Peyer's patch (tissue), 4 donors: Measurements from ENCODE around the gene HAGH.

ENCODE experiments used
- POLR2A ChIP-seq, 2 donors: fragments of 450-650 bp; IDR thresholded peaks; one replicate each; pipeline ENCODE4 v1.5.1; 2017; ENCODE audit warnings: antibody characterized with exemption in 2 of 2, mild to moderate bottlenecking in 2 of 2, moderate library complexity in 2 of 2
- TF ChIP-seq, protein P1 (sequence below), 6 experiments: fragments of 450-650 bp in 4 of 6; fragments of 200-600 bp in 2 of 6; sonication (generic) in 1 of 6; IDR thresholded peaks; one replicate each; pipeline ENCODE4 v1.5.1; 2017 to 2019; ENCODE audit warnings: antibody characterized with exemption in 6 of 6, mild to moderate bottlenecking in 3 of 6, moderate library complexity in 1 of 6

DNA sequence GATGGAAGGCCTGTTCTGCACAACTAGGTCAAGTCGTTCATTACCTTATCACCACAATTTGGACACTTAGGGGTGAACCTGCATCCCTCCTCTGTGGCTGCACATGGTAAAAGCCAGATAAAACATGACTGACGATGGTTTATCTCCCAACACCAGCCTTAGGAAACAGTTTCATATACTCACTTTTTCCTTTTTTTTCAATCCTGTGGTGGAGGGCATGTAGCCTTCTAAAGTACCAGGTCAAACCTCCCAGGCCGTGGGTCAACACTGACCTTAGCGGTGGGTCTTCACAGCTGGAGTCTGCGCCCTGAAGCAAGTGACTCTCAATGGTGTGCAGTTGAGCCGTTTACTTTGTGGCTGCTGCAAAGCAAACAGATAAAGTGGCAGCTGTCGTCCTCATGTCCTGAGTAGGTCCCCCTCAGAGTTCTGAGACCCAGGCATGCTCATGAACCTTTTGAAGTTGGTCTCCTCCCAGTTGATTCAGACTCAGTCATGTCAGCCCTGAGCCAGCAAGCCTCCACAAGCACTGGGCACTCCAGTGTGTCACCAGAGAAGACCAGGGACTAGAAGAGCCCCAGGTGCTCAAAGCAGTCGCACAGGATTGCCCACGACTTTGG lies 6.3 kb upstream of the HAGH start:
- TF ChIP-seq, protein P1, sequence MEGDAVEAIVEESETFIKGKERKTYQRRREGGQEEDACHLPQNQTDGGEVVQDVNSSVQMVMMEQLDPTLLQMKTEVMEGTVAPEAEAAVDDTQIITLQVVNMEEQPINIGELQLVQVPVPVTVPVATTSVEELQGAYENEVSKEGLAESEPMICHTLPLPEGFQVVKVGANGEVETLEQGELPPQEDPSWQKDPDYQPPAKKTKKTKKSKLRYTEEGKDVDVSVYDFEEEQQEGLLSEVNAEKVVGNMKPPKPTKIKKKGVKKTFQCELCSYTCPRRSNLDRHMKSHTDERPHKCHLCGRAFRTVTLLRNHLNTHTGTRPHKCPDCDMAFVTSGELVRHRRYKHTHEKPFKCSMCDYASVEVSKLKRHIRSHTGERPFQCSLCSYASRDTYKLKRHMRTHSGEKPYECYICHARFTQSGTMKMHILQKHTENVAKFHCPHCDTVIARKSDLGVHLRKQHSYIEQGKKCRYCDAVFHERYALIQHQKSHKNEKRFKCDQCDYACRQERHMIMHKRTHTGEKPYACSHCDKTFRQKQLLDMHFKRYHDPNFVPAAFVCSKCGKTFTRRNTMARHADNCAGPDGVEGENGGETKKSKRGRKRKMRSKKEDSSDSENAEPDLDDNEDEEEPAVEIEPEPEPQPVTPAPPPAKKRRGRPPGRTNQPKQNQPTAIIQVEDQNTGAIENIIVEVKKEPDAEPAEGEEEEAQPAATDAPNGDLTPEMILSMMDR (IDR thresholded peaks at IDR 0.05): no peak
- no peak for TF ChIP-seq POLR2A (IDR thresholded peaks at IDR 0.05)
